Measurements from ENCODE around the gene RILPL2. TPM values are rescaled to one million over a fixed set of nuclear protein-coding genes. Genes with fewer than 3 reads are reported as not detected.
"Not testable (repeated sequence)": the region's sequence is repeated elsewhere in the genome, so short reads cannot be mapped to it uniquely, and the experiment has no call there.

Gene RILPL2
- total and polyA plus RNA-seq, 4 donors, result 1.7 to 2.9 (median 2.2) TPM

GRCh38 chr12:123369229-123369628 lies 67.3 kb downstream of the RILPL2 start:
- no peaks in the 10 kb centered on the region for H3K9me3 ChIP-seq (ENCODE audit: control insufficient read depth, insufficient read depth, low read length)
- no peaks in the 10 kb centered on the region for H3K27me3 ChIP-seq (ENCODE audit: control insufficient read depth, insufficient read depth, low read length)
- H3K4me3 ChIP-seq (ENCODE audit: low read depth, low read length), result no peak overlapping the region
- no peak overlapping the region for H3K27ac ChIP-seq (ENCODE audit: low read depth, low read length)
- no peak for DNase-seq (ENCODE audit: low read depth in 4 of 6, low spot score in 6 of 6)
- H3K36me3 ChIP-seq (ENCODE audit: control insufficient read depth, insufficient read depth, low read length), result no peaks in the 10 kb centered on the region
- WGBS (ENCODE audit: insufficient coverage), result 89% methylated on average over 3 of the region's 5 CpGs
- peaks cover 11% of the 10 kb centered on the region for H3K4me1 ChIP-seq (ENCODE audit: control insufficient read depth, insufficient read depth, low read length)

GRCh38 chr12:123368431-123368830 lies 68.1 kb downstream of the RILPL2 start:
- not testable (repeated sequence) for DNase-seq (ENCODE audit: low read depth in 4 of 6, low spot score in 6 of 6); H3K27ac ChIP-seq (ENCODE audit: low read depth, low read length); H3K27me3 ChIP-seq (ENCODE audit: control insufficient read depth, insufficient read depth, low read length); H3K36me3 ChIP-seq (ENCODE audit: control insufficient read depth, insufficient read depth, low read length); H3K9me3 ChIP-seq (ENCODE audit: control insufficient read depth, insufficient read depth, low read length); H3K4me3 ChIP-seq (ENCODE audit: low read depth, low read length)
- peaks cover 11% of the 10 kb centered on the region for H3K4me1 ChIP-seq (ENCODE audit: control insufficient read depth, insufficient read depth, low read length)
- WGBS (ENCODE audit: insufficient coverage), result 100% methylated on average over 2 of the region's 7 CpGs

GRCh38 chr12:123367511-123367910 lies 69.0 kb downstream of the RILPL2 start:
- Histone ChIP-seq H3K36me3 (ENCODE audit: control insufficient read depth, insufficient read depth, low read length) (no peaks in the 10 kb centered on the region), H3K4me3 (ENCODE audit: low read depth, low read length) (no peak overlapping the region), H3K27ac (ENCODE audit: low read depth, low read length) (no peak overlapping the region), H3K27me3 (ENCODE audit: control insufficient read depth, insufficient read depth, low read length) (no peaks in the 10 kb centered on the region), H3K4me1 (ENCODE audit: control insufficient read depth, insufficient read depth, low read length) (peaks cover 16% of the 10 kb centered on the region), H3K9me3 (ENCODE audit: control insufficient read depth, insufficient read depth, low read length) (no peaks in the 10 kb centered on the region)
- no peak for DNase-seq (ENCODE audit: low read depth in 4 of 6, low spot score in 6 of 6)
- 93% methylated on average over 3 of the region's 4 CpGs for WGBS (ENCODE audit: insufficient coverage)

Other genes with a start within 250 kb of the RILPL2 start
- 10 to 100 TPM; 55.0 to 79.2 TPM for gene MPHOSPH9, start 203.5 kb downstream of the RILPL2 start, total RNA-seq
- gene MPHOSPH9, start 203.5 kb downstream of the RILPL2 start, polyA plus RNA-seq (ENCODE audit: insufficient read length in 2 of 2), result 10 to 100 TPM; 20.5 to 32.8 TPM
- 10 to 100 TPM; 15.7 to 17.6 TPM for gene MTRFR, start 203.2 kb downstream of the RILPL2 start, total RNA-seq
- gene MTRFR, start 203.2 kb downstream of the RILPL2 start, polyA plus RNA-seq (ENCODE audit: insufficient read length in 2 of 2), result 10 to 100 TPM; 23.5 to 26.5 TPM
- gene CDK2AP1, start 164.8 kb downstream of the RILPL2 start, total RNA-seq, result 100 to 1,000 TPM; 136 to 224 TPM
- 100 to 1,000 TPM; 300 to 428 TPM for gene CDK2AP1, start 164.8 kb downstream of the RILPL2 start, polyA plus RNA-seq (ENCODE audit: insufficient read length in 2 of 2)
- gene SBNO1, start 71.8 kb downstream of the RILPL2 start, total RNA-seq, result 10 to 100 TPM; 25.3 to 28.0 TPM
- gene SBNO1, start 71.8 kb downstream of the RILPL2 start, polyA plus RNA-seq (ENCODE audit: insufficient read length in 2 of 2), result 10 to 100 TPM; 15.0 to 21.6 TPM
- 10 to 100 TPM; 28.0 to 41.2 TPM for gene KMT5A, start 52.6 kb downstream of the RILPL2 start, total RNA-seq
- 10 to 100 TPM; 41.3 to 41.9 TPM for gene KMT5A, start 52.6 kb downstream of the RILPL2 start, polyA plus RNA-seq (ENCODE audit: insufficient read length in 2 of 2)
- gene SNRNP35, start 21.5 kb upstream of the RILPL2 start, total RNA-seq, result 10 to 100 TPM; 15.3 to 35.5 TPM
- 10 to 100 TPM; 39.0 to 46.4 TPM for gene SNRNP35, start 21.5 kb upstream of the RILPL2 start, polyA plus RNA-seq (ENCODE audit: insufficient read length in 2 of 2)
- 10 to 100 TPM in 1 of 2 donors, 1 to 10 TPM in 1; 4.6 to 28.3 TPM for gene RILPL1, start 97.0 kb upstream of the RILPL2 start, total RNA-seq
- 10 to 100 TPM; 24.5 to 33.3 TPM for gene RILPL1, start 97.0 kb upstream of the RILPL2 start, polyA plus RNA-seq (ENCODE audit: insufficient read length in 2 of 2)
- 100 to 1,000 TPM; 153 to 232 TPM for gene TMED2, start 147.9 kb upstream of the RILPL2 start, total RNA-seq
- gene TMED2, start 147.9 kb upstream of the RILPL2 start, polyA plus RNA-seq (ENCODE audit: insufficient read length in 2 of 2), result 100 to 1,000 TPM; 120 to 126 TPM
- 10 to 100 TPM; 19.5 to 32.3 TPM for gene DDX55, start 165.4 kb upstream of the RILPL2 start, total RNA-seq
- gene DDX55, start 165.4 kb upstream of the RILPL2 start, polyA plus RNA-seq (ENCODE audit: insufficient read length in 2 of 2), result 10 to 100 TPM; 24.8 to 35.2 TPM
- gene EIF2B1, start 197.0 kb upstream of the RILPL2 start, total RNA-seq, result 10 to 100 TPM; 24.5 to 40.2 TPM
- 10 to 100 TPM; 58.6 to 60.1 TPM for gene EIF2B1, start 197.0 kb upstream of the RILPL2 start, polyA plus RNA-seq (ENCODE audit: insufficient read length in 2 of 2)
- 10 to 100 TPM; 31.6 to 36.1 TPM for gene GTF2H3, start 197.1 kb upstream of the RILPL2 start, total RNA-seq
- 10 to 100 TPM; 29.9 to 31.1 TPM for gene GTF2H3, start 197.1 kb upstream of the RILPL2 start, polyA plus RNA-seq (ENCODE audit: insufficient read length in 2 of 2)
- gene TCTN2, start 234.4 kb upstream of the RILPL2 start, total RNA-seq, result 10 to 100 TPM; 14.0 to 26.2 TPM
- gene TCTN2, start 234.4 kb upstream of the RILPL2 start, polyA plus RNA-seq (ENCODE audit: insufficient read length in 2 of 2), result 10 to 100 TPM; 17.0 to 22.3 TPM